CD4-positive, CD25-positive, alpha-beta regulatory T cell (primary cell): ENCODE measurements around the gene DDX1. TPM values are rescaled to one million over a fixed set of nuclear protein-coding genes. Genes with fewer than 3 reads are reported as not detected.

Experiments
- ATAC-seq, 2 donors: fragments of 150-1000 bp; cut with Tn5 transposase; one replicate each; pipeline ENCODE4 v1.10.0; 2021; ENCODE audit warnings: low read depth in 2 of 2, moderate number of reproducible peaks in 2 of 2, moderate library complexity in 1 of 2
- DNase-seq, 3 donors: peaks; one replicate each; pipeline versions ENCODE4 v3.0.0 to v3.0.0-alpha.2; 2012 to 2022; ENCODE audit warnings: mixed read lengths in 1 of 3
- H3K27ac ChIP-seq: one replicate; pipeline ENCODE4 v1.7.0; 2013; ENCODE audit warnings: mild to moderate bottlenecking, low read length; ENCODE audit not compliant: insufficient read depth, poor library complexity, severe bottlenecking
- H3K27me3 ChIP-seq: one replicate; pipeline ENCODE4 v1.7.0; 2013; ENCODE audit warnings: low read length; ENCODE audit not compliant: control insufficient read depth, insufficient read depth
- H3K36me3 ChIP-seq: one replicate; pipeline ENCODE4 v1.7.0; 2013; ENCODE audit warnings: mild to moderate bottlenecking, low read length, moderate library complexity; ENCODE audit not compliant: control insufficient read depth, insufficient read depth
- H3K4me1 ChIP-seq: 2 replicates; pipeline ENCODE4 v1.7.0; 2013; ENCODE audit warnings: mild to moderate bottlenecking, low read length; ENCODE audit not compliant: insufficient read depth, control insufficient read depth, poor library complexity, severe bottlenecking
- H3K4me3 ChIP-seq: one replicate; pipeline ENCODE4 v1.7.0; 2013; ENCODE audit warnings: low read depth, mild to moderate bottlenecking, low read length, moderate library complexity
- H3K9me3 ChIP-seq, 2 experiments: 1 replicate in 1 of 2; 2 replicates in 1 of 2; pipeline ENCODE4 v1.7.0; 2013; ENCODE audit warnings: low read length in 2 of 2, mild to moderate bottlenecking in 1 of 2, moderate library complexity in 1 of 2; ENCODE audit not compliant: control insufficient read depth in 2 of 2
- H3K27ac Mint-ChIP-seq, 3 donors: one replicate each; pipeline ENCODE4 v1.8.0; 2020 to 2022; ENCODE audit warnings: mild to moderate bottlenecking in 3 of 3, mixed read lengths in 3 of 3, moderate library complexity in 2 of 3
- H3K27me3 Mint-ChIP-seq: one replicate; pipeline ENCODE4 v1.8.0; 2022; ENCODE audit warnings: mild to moderate bottlenecking, mixed read lengths
- H3K36me3 Mint-ChIP-seq: one replicate; pipeline ENCODE4 v1.8.0; 2020; ENCODE audit warnings: mixed read lengths
- H3K4me1 Mint-ChIP-seq, 4 donors: one replicate each; pipeline ENCODE4 v1.8.0; 2020 to 2022; ENCODE audit warnings: mixed read lengths in 4 of 4, mild to moderate bottlenecking in 1 of 4
- H3K4me3 Mint-ChIP-seq, 4 donors: one replicate each; pipeline ENCODE4 v1.8.0; 2020 to 2022; ENCODE audit warnings: mild to moderate bottlenecking in 4 of 4, mixed read lengths in 4 of 4, moderate library complexity in 3 of 4
- H3K9me3 Mint-ChIP-seq, 7 donors: one replicate each; pipeline ENCODE4 v1.8.0; 2020 to 2022; ENCODE audit warnings: mixed read lengths in 7 of 7, mild to moderate bottlenecking in 3 of 7, moderate library complexity in 2 of 7
- polyA plus RNA-seq, 4 donors: library from polyadenylated mRNA; unstranded; fragments of 300-500 nt; fragmentation: Illumina TruSeq; gene quantifications; one replicate each; pipeline ENCODE4 v1.2.3, GENCODE V29; 2021
- total RNA-seq: library from RNA; stranded (reverse); gene quantifications from one replicate; pipeline ENCODE4 v1.2.3, GENCODE V29; 2022

DDX1 gene
- total and polyA plus RNA-seq, 5 donors from 2014 or later = 34.2 to 48.6 (median 41.7) TPM

- Histone ChIP-seq H3K9me3 (no peaks in the 10 kb centered on the region), H3K4me1 (peaks cover 18% of the 10 kb centered on the region), H3K27ac (no peak overlapping the region), H3K36me3 (peaks cover 13% of the 10 kb centered on the region), H3K4me3 (peak overlapping the region; percentile 95), H3K27me3 (no peaks in the 10 kb centered on the region)
- Mint-ChIP-seq H3K36me3 (peaks cover 7% of the 10 kb centered on the region), H3K27me3 (peaks cover 6% of the 10 kb centered on the region), H3K4me3 (peak overlapping the region; percentile 69 to 100 (median 96)), H3K4me1 (peaks cover 21 to 52% (median 38%) of the 10 kb centered on the region in 4 donors), H3K27ac (peak overlapping the region in 2 of 3 donors; percentile 18 to 99), H3K9me3 (no peaks in the 10 kb centered on the region)
- ATAC-seq (no peak), DNase-seq (no peak)
Observed at GRCh38 chr2:15559379-15560139, 32.1 kb upstream of the DDX1 start.

- peak overlapping the region; percentile 20 to 99 (median 99) for H3K27ac Mint-ChIP-seq
- H3K27me3 ChIP-seq = no peaks in the 10 kb centered on the region
- peaks cover 21 to 48% (median 36%) of the 10 kb centered on the region in 4 donors for H3K4me1 Mint-ChIP-seq
- peak in 1 of 3 donors; percentile 37 for DNase-seq
- no peaks in the 10 kb centered on the region for H3K9me3 ChIP-seq
- H3K4me3 Mint-ChIP-seq = peak overlapping the region; percentile 99 to 100 (median 100)
- H3K27me3 Mint-ChIP-seq = peaks cover 6% of the 10 kb centered on the region
- H3K36me3 ChIP-seq = peaks cover 7% of the 10 kb centered on the region
- H3K4me1 ChIP-seq = peaks cover 18% of the 10 kb centered on the region
- ATAC-seq = peak; percentile 10 to 35
- peaks cover 4% of the 10 kb centered on the region for H3K36me3 Mint-ChIP-seq
- H3K27ac ChIP-seq = peak overlapping the region; percentile 57
- peak overlapping the region; percentile 95 for H3K4me3 ChIP-seq
- no peaks in the 10 kb centered on the region for H3K9me3 Mint-ChIP-seq
Observed at GRCh38 chr2:15560140-15560987, 31.3 kb upstream of the DDX1 start.

DNA sequence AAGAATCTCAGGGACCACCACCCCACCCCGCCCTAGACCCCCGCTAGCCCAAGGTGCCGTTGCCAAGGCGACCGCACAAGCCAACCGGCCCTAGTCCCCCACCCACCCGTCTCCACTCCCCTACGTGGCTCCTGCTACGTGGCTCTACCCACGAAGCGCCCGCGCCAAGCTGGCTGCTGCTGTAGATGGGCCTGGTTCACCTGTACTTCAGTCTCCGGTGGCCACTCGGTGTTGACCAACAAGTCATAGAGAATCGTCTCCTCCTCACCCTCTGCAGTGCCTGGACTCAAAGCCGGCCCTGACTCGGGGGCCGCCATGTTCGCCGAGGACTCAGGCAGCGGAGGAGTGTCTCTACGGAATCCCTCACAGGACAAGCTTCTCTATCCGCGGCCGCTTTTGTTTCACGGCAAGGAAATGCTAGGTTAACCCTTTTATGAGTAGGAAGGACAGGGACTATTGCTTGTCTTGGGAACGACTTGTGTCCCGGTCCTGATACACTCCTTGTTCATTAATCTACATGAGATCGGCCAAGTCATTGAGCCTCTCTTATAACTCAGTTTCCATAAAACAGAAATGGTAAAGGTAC, 30.6 kb upstream of the DDX1 start, which contains the start of gene NBAS:
TSS of gene NBAS (minus strand) at position 347 of the 586 bp plus-strand sequence. CDS start at position 317, 30 bp downstream.
- no peaks in the 10 kb centered on the region for H3K9me3 ChIP-seq
- peaks cover 4% of the 10 kb centered on the region for H3K36me3 ChIP-seq
- DNase-seq (peak; percentile 59 to 91 (median 76)), ATAC-seq (peak; percentile 84 to 87)
- Mint-ChIP-seq H3K9me3 (no peaks in the 10 kb centered on the region), H3K27ac (peak within 1 kb of the TSS; percentile 98 to 99 (median 99)), H3K4me3 (peak within 1 kb of the TSS; percentile 99 to 100 (median 100)), H3K27me3 (peaks cover 6% of the 10 kb centered on the region), H3K36me3 (no peaks in the 10 kb centered on the region), H3K4me1 (peaks cover 21 to 48% (median 36%) of the 10 kb centered on the region in 4 donors)
- H3K4me3 ChIP-seq = peak within 1 kb of the TSS; percentile 95
- peak within 1 kb of the TSS; percentile 57 for H3K27ac ChIP-seq
- H3K27me3 ChIP-seq = no peaks in the 10 kb centered on the region
- peaks cover 18% of the 10 kb centered on the region for H3K4me1 ChIP-seq

DNA sequence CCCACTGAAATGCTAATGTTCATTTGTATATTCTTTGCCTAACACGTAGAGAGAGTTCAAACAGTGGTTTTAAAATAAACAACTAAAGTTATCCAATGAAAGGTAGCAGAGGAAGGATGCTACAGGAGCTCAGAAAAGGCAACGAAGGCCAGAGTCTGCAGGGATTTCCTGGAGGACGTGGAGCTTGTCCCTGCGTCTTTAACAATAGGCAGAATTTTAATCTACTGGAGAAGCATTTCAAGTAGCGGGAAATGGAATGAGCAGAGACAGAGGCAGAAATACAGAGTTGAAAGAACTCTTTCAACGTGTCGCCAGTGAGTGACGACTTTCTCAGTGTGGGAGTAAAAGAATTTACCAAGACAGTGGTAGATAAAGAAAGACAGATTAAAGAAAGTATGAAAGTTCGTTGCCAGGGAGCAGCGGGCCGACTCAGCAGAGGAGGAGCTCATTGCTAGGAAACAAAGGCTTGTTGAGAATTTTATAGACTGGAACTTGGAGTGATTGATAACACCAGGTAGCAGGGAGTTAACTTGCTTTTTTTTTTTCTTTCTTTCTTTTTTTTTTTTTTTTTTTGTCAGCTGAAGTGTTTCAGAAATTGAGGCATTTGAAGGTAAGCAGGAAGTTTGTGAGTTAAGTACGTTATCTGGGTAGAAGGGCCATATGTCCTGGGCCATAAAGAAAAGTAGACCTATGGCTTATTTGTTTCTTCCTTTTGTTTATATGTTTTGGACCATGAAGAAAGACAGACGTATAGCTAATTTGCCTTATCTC, 29.9 kb upstream of the DDX1 start:
- H3K4me3 Mint-ChIP-seq = peak overlapping the region; percentile 99 to 100 (median 100)
- no peaks in the 10 kb centered on the region for H3K36me3 ChIP-seq
- H3K36me3 Mint-ChIP-seq = no peaks in the 10 kb centered on the region
- peaks cover 6% of the 10 kb centered on the region for H3K27me3 Mint-ChIP-seq
- H3K27ac Mint-ChIP-seq = peak overlapping the region; percentile 98 to 99 (median 99)
- peaks cover 21 to 48% (median 34%) of the 10 kb centered on the region in 4 donors for H3K4me1 Mint-ChIP-seq
- H3K4me3 ChIP-seq = peak overlapping the region; percentile 95
- H3K4me1 ChIP-seq = peaks cover 18% of the 10 kb centered on the region
- H3K9me3 ChIP-seq = no peaks in the 10 kb centered on the region
- H3K27ac ChIP-seq = peak overlapping the region; percentile 57
- DNase-seq (peak in 2 of 3 donors; percentile 45 to 49), ATAC-seq (peak; percentile 17 to 29)
- no peaks in the 10 kb centered on the region for H3K27me3 ChIP-seq
- no peaks in the 10 kb centered on the region for H3K9me3 Mint-ChIP-seq

GRCh38 chr2:15562354-15563031, 29.2 kb upstream of the DDX1 start:
- DNase-seq (no peak), ATAC-seq (no peak)
- Mint-ChIP-seq H3K4me1 (peaks cover 21 to 48% (median 34%) of the 10 kb centered on the region in 4 donors), H3K4me3 (peak overlapping the region; percentile 99 to 100 (median 100)), H3K9me3 (no peaks in the 10 kb centered on the region), H3K36me3 (no peaks in the 10 kb centered on the region), H3K27ac (peak overlapping the region; percentile 63 to 99 (median 66)), H3K27me3 (peaks cover 6% of the 10 kb centered on the region)
- no peak overlapping the region for H3K27ac ChIP-seq
- peak overlapping the region; percentile 95 for H3K4me3 ChIP-seq
- peaks cover 18% of the 10 kb centered on the region for H3K4me1 ChIP-seq
- H3K9me3 ChIP-seq = no peaks in the 10 kb centered on the region
- no peaks in the 10 kb centered on the region for H3K27me3 ChIP-seq
- H3K36me3 ChIP-seq = no peaks in the 10 kb centered on the region

DNA sequence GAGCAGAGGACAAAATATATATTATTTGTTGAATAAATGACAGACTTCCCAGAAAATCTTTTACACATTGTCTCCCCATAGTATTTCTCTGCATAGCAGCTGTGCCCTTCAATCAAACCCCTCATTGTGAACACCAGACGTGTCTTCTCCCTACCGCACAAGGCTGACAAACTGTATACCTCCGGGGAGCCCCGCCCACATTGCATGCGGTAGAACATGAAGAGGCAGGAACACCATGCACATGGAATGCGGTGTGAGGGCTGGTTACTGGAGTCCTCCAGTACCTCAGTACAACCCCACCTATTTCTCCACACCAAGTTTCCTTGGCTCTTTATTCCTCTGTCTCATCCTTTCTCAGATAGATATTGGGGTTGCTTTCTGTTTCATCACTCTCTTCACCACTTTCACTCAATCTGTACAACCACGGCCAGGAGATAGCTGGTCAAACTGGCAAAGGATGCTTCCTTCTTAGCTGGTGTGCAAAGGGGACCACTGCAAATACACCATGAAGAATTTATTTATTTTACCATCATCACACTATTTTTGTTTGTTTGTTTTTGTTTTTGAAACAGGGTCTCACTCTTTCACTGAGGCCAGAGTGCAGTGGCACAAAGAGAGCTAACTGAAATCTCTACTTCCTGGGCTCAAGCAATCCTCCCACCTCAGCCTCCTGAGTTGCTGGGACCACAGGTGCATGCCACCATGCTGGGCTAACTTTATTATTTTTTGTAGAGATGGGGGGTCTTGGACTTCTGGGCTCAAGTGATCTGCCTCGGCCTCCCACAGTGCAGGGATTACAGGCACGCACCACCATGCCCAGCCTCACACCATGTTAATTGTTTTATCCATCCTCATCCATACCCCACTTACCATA, 28.2 kb upstream of the DDX1 start:
- Histone ChIP-seq H3K4me3 (no peak overlapping the region), H3K4me1 (peaks cover 18% of the 10 kb centered on the region), H3K36me3 (no peaks in the 10 kb centered on the region), H3K27ac (no peak overlapping the region), H3K27me3 (no peaks in the 10 kb centered on the region), H3K9me3 (no peaks in the 10 kb centered on the region)
- peak overlapping the region; percentile 37 to 70 (median 60) for H3K4me3 Mint-ChIP-seq
- ATAC-seq (no peak), DNase-seq (no peak)
- peaks cover 21 to 40% (median 28%) of the 10 kb centered on the region in 4 donors for H3K4me1 Mint-ChIP-seq
- H3K27me3 Mint-ChIP-seq = peaks cover 6% of the 10 kb centered on the region
- no peaks in the 10 kb centered on the region for H3K36me3 Mint-ChIP-seq
- no peaks in the 10 kb centered on the region for H3K9me3 Mint-ChIP-seq
- H3K27ac Mint-ChIP-seq = peak overlapping the region in 2 of 3 donors; percentile 63 to 99
